Vagina (tissue), 2 donors: ENCODE results near the gene SPACA7. TPM values are rescaled to one million over a fixed set of nuclear protein-coding genes. Genes with fewer than 3 reads are reported as not detected.

Experiments
- DNase-seq, 2 donors: peaks; one replicate each; pipeline ENCODE4 v3.0.0-alpha.2; 2017; ENCODE audit errors: extremely low spot score in 2 of 2
- H3K27ac ChIP-seq: fragments of 200-600 bp; sonication (generic); one replicate; pipeline ENCODE4 v1.5.1; 2019
- H3K27me3 ChIP-seq: fragments of 200-600 bp; sonication (generic); one replicate; pipeline ENCODE4 v1.5.1; 2019
- H3K36me3 ChIP-seq, 2 donors: fragments of 200-600 bp; sonication (generic); one replicate each; pipeline ENCODE4 v1.5.1; 2017 to 2019
- H3K4me1 ChIP-seq: fragments of 200-600 bp; sonication (generic); one replicate; pipeline ENCODE4 v1.5.1; 2019
- H3K4me3 ChIP-seq, 2 donors: fragments of 200-600 bp; sonication (generic); 1 replicate in 1 of 2; 2 replicates in 1 of 2; pipeline ENCODE4 v1.5.1; 2016 to 2019
- H3K9me3 ChIP-seq: fragments of 200-600 bp; sonication (generic); one replicate; pipeline ENCODE4 v1.5.1; 2019
- CTCF ChIP-seq, 3 experiments: fragments of 450-650 bp in 2 of 3; fragments of 200-600 bp in 1 of 3; sonication (generic) in 1 of 3; IDR thresholded peaks; one replicate each; pipeline ENCODE4 v1.5.1; 2017 to 2019; ENCODE audit warnings: antibody characterized with exemption in 3 of 3, mild to moderate bottlenecking in 2 of 3, moderate library complexity in 2 of 3
- POLR2A ChIP-seq, 2 donors: fragments of 450-650 bp; IDR thresholded peaks; one replicate each; pipeline ENCODE4 v1.6.1; 2017; ENCODE audit warnings: antibody characterized with exemption in 2 of 2, mild to moderate bottlenecking in 2 of 2, moderate library complexity in 2 of 2
- POLR2AphosphoS5 ChIP-seq, 2 donors: sonication (generic); formaldehyde crosslinking; IDR thresholded peaks; one replicate each; pipeline ENCODE4 v1.9.0; 2017; ENCODE audit warnings: antibody characterized with exemption in 2 of 2, mild to moderate bottlenecking in 2 of 2, low read depth in 1 of 2; ENCODE audit not compliant: insufficient read depth in 1 of 2
- intact Hi-C: fragments of 100-400 bp; cut with DNase I; formaldehyde crosslinking; loops from one replicate; pipeline ENCODE4 v1.15.1; 2023
- total RNA-seq: library from RNA; depleted of rRNA; stranded (reverse); fragments of >200 nt; gene quantifications from one replicate; pipeline ENCODE4 v1.2.3, GENCODE V29; 2016

SPACA7 gene
- total RNA-seq, 1 donor from 2014 or later, result not detected

GRCh38 chr13:112452380-112453206 lies 76.4 kb downstream of the SPACA7 start:
- Histone ChIP-seq H3K4me3 (no peak overlapping the region), H3K36me3 (no peaks in the 10 kb centered on the region), H3K27ac (no peak overlapping the region), H3K9me3 (no peaks in the 10 kb centered on the region), H3K27me3 (no peaks in the 10 kb centered on the region), H3K4me1 (no peaks in the 10 kb centered on the region)
- intact Hi-C loops, result no loop called here
- TF ChIP-seq POLR2AphosphoS5 (IDR thresholded peaks at IDR 0.05; ENCODE audit: insufficient read depth in 1 of 2, low read depth in 1 of 2) (no peak), CTCF (IDR thresholded peaks at IDR 0.05) (no peak), POLR2A (IDR thresholded peaks at IDR 0.05) (no peak)
- peak; percentile 58 to 91 for DNase-seq

- intact Hi-C loops, result no loop called here
- H3K4me1 ChIP-seq, result no peaks in the 10 kb centered on the region
- no peak overlapping the region for H3K4me3 ChIP-seq
- no peaks in the 10 kb centered on the region for H3K9me3 ChIP-seq
- H3K27ac ChIP-seq, result no peak overlapping the region
- DNase-seq, result peak; percentile 60 to 93
- H3K36me3 ChIP-seq, result no peaks in the 10 kb centered on the region
- TF ChIP-seq POLR2AphosphoS5 (IDR thresholded peaks at IDR 0.05; ENCODE audit: insufficient read depth in 1 of 2, low read depth in 1 of 2) (no peak), CTCF (IDR thresholded peaks at IDR 0.05) (no peak), POLR2A (IDR thresholded peaks at IDR 0.05) (no peak)
- no peaks in the 10 kb centered on the region for H3K27me3 ChIP-seq
Measured at GRCh38 chr13:112453207-112453829, 77.2 kb downstream of the SPACA7 start.

DNA sequence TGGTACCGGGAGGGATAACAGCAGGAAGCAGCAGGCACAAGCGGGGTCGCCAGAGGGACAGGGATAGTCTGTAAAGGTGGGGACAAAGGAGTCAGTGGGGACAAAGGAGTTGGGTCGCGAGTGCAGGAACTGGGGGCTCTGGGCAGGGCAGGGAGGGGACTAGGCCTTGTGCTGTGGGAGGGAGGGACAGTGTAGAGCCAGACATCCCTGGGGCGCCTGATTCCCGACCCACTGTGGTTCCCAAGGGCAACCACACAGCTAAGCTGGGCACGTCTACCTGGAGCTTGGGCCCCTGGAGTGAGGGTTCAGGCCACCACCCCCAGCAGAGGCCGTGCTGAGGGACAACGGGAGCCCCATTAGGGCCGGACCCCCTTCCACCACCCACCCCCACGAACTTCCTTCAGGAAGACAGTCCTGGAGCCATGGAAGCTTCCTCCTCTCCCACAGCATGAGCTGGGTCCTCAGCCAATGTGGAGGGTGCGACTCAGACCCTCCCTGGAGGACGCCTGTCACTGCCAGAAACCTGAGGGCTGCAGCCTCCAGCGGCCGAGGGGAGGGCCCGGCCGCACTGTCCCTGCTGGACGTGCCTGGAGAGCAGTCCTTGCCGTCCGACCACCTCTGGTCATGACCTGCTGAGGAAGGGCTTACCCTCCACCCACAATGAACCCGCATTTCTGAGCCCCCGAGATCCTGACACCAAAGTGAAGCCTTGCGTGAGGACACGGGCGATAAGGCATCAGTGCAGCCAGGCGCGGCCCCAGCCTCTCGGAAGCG lies 77.9 kb downstream of the SPACA7 start:
- Histone ChIP-seq H3K36me3 (no peaks in the 10 kb centered on the region), H3K27me3 (no peaks in the 10 kb centered on the region), H3K4me1 (no peaks in the 10 kb centered on the region), H3K9me3 (no peaks in the 10 kb centered on the region), H3K4me3 (no peak overlapping the region), H3K27ac (no peak overlapping the region)
- TF ChIP-seq CTCF (IDR thresholded peaks at IDR 0.05) (no peak), POLR2AphosphoS5 (IDR thresholded peaks at IDR 0.05; ENCODE audit: insufficient read depth in 1 of 2, low read depth in 1 of 2) (no peak), POLR2A (IDR thresholded peaks at IDR 0.05) (no peak)
- intact Hi-C loops, result no loop called here
- DNase-seq, result peak; percentile 64 to 87

GRCh38 chr13:112454648-112455334 lies 78.6 kb downstream of the SPACA7 start:
- peak in 1 of 2 donors; percentile 64 for DNase-seq
- Histone ChIP-seq H3K27ac (no peak overlapping the region), H3K9me3 (no peaks in the 10 kb centered on the region), H3K4me1 (no peaks in the 10 kb centered on the region), H3K4me3 (no peak overlapping the region), H3K27me3 (no peaks in the 10 kb centered on the region), H3K36me3 (no peaks in the 10 kb centered on the region)
- intact Hi-C loops, result no loop called here
- no peak for TF ChIP-seq CTCF (IDR thresholded peaks at IDR 0.05)
- no peak for TF ChIP-seq POLR2AphosphoS5 (IDR thresholded peaks at IDR 0.05; ENCODE audit: insufficient read depth in 1 of 2, low read depth in 1 of 2)
- no peak for TF ChIP-seq POLR2A (IDR thresholded peaks at IDR 0.05)
